HEK293 (cell line): ENCODE measurements around the gene DDO.

Source experiments
- CTCF ChIA-PET: fragments of 350-600 bp; formaldehyde crosslinking; extraction: SDS; loops from one replicate; lab custom pipeline; 2021; ENCODE audit warnings: antibody characterized with exemption; lab: Yijun Ruan, JAX
- POLR2A ChIA-PET: fragments of 300-600 bp; formaldehyde crosslinking; extraction: SDS; loops from one replicate; lab custom pipeline; 2020; ENCODE audit warnings: antibody characterized with exemption, inconsistent platforms; lab: Yijun Ruan, JAX
- H3K27ac ChIP-seq: fragments of 200-500 bp; sonication (Bioruptor generic); 2 replicates; pipeline ENCODE4 v1.5.1; 2014; ENCODE audit warnings: low read depth, low read length, control low read depth, inconsistent platforms; ENCODE audit errors: extremely low read depth
- H3K36me3 ChIP-seq, 2 experiments: fragments of 200-500 bp in 1 of 2; sonication (Bioruptor generic) in 1 of 2; 1 replicate in 1 of 2; 2 replicates in 1 of 2; pipeline ENCODE4 v1.5.1; 2014 to 2017; ENCODE audit warnings: inconsistent platforms in 2 of 2, low read length in 2 of 2; ENCODE audit not compliant: control insufficient read depth in 2 of 2, insufficient read depth in 1 of 2
- H3K4me1 ChIP-seq: fragments of 200-500 bp; sonication (Bioruptor generic); 2 replicates; pipeline ENCODE4 v1.5.1; 2014; ENCODE audit warnings: mild to moderate bottlenecking, low read length, inconsistent platforms; ENCODE audit not compliant: control insufficient read depth, insufficient read depth
- H3K4me3 ChIP-seq: 2 replicates; pipeline ENCODE4 v1.5.1; 2011; ENCODE audit warnings: low read depth, mild to moderate bottlenecking, control low read depth, low read length, moderate library complexity
- H3K9me3 ChIP-seq: fragments of 200-500 bp; sonication (Bioruptor generic); 2 replicates; pipeline ENCODE4 v1.5.1; 2014; ENCODE audit warnings: low read depth, low read length, inconsistent platforms; ENCODE audit not compliant: control insufficient read depth, insufficient read depth
- FEZF1 ChIP-seq: fragments of 450-650 bp; formaldehyde crosslinking; IDR thresholded peaks from 2 replicates; pipeline ENCODE4 v1.5.1; 2016; ENCODE audit warnings: missing biosample characterization, missing genetic modification characterization
- KLF16 ChIP-seq: fragments of 450-650 bp; formaldehyde crosslinking; IDR thresholded peaks from 2 replicates; pipeline ENCODE4 v1.5.1; 2017; ENCODE audit warnings: missing biosample characterization, missing genetic modification characterization
- MYNN ChIP-seq: fragments of 450-650 bp; formaldehyde crosslinking; IDR thresholded peaks from 2 replicates; pipeline ENCODE4 v1.5.1; 2016; ENCODE audit warnings: missing biosample characterization, missing genetic modification characterization, borderline replicate concordance
- OVOL3 ChIP-seq: fragments of 450-650 bp; formaldehyde crosslinking; IDR thresholded peaks from 2 replicates; pipeline ENCODE4 v1.5.1; 2016; ENCODE audit warnings: missing biosample characterization, missing genetic modification characterization
- ZBTB48 ChIP-seq: fragments of 450-650 bp; formaldehyde crosslinking; IDR thresholded peaks from 2 replicates; pipeline ENCODE4 v1.5.1; 2016; ENCODE audit warnings: missing biosample characterization, missing genetic modification characterization
- ZBTB8A ChIP-seq: fragments of 450-650 bp; formaldehyde crosslinking; IDR thresholded peaks from 2 replicates; pipeline ENCODE4 v1.5.1; 2016; ENCODE audit warnings: missing biosample characterization, missing genetic modification characterization
- ZNF155 ChIP-seq: fragments of 450-650 bp; formaldehyde crosslinking; IDR thresholded peaks from 2 replicates; pipeline ENCODE4 v1.5.1; 2016; ENCODE audit warnings: missing biosample characterization, missing genetic modification characterization
- ZNF18 ChIP-seq: fragments of 450-650 bp; formaldehyde crosslinking; IDR thresholded peaks from 2 replicates; pipeline ENCODE4 v1.5.1; 2016; ENCODE audit warnings: missing biosample characterization, missing genetic modification characterization
- ZNF311 ChIP-seq: fragments of 450-650 bp; formaldehyde crosslinking; IDR thresholded peaks from 2 replicates; pipeline ENCODE4 v1.5.1; 2017; ENCODE audit warnings: missing biosample characterization, missing genetic modification characterization, borderline replicate concordance
- ZNF324 ChIP-seq: fragments of 450-650 bp; formaldehyde crosslinking; IDR thresholded peaks from 2 replicates; pipeline ENCODE4 v1.5.1; 2016; ENCODE audit warnings: missing biosample characterization, missing genetic modification characterization
- ZNF394 ChIP-seq: fragments of 450-650 bp; formaldehyde crosslinking; IDR thresholded peaks from 2 replicates; pipeline ENCODE4 v1.5.1; 2016; ENCODE audit warnings: missing biosample characterization, missing genetic modification characterization, mild to moderate bottlenecking, moderate library complexity, borderline replicate concordance
- ZNF530 ChIP-seq: fragments of 450-650 bp; formaldehyde crosslinking; IDR thresholded peaks from 2 replicates; pipeline ENCODE4 v1.5.1; 2016; ENCODE audit warnings: low read depth, missing biosample characterization, missing genetic modification characterization
- ZNF555 ChIP-seq: fragments of 450-650 bp; formaldehyde crosslinking; conservative IDR thresholded peaks from 2 replicates; pipeline ENCODE4 v1.5.1; 2017; ENCODE audit warnings: missing biosample characterization, mild to moderate bottlenecking, missing genetic modification characterization, inconsistent platforms
- ZNF747 ChIP-seq: fragments of 450-650 bp; formaldehyde crosslinking; IDR thresholded peaks from 2 replicates; pipeline ENCODE4 v1.5.1; 2016; ENCODE audit warnings: missing biosample characterization, missing genetic modification characterization
- ZNF843 ChIP-seq: fragments of 450-650 bp; formaldehyde crosslinking; IDR thresholded peaks from 2 replicates; pipeline ENCODE4 v1.5.1; 2016; ENCODE audit warnings: missing biosample characterization, missing genetic modification characterization
- TF ChIP-seq, protein P1 (sequence below): fragments of 450-650 bp; formaldehyde crosslinking; IDR thresholded peaks from 2 replicates; pipeline ENCODE4 v1.5.1; 2016; ENCODE audit warnings: missing biosample characterization, missing genetic modification characterization
- TF ChIP-seq, protein P2 (sequence below): fragments of 450-650 bp; formaldehyde crosslinking; IDR thresholded peaks from 2 replicates; pipeline ENCODE4 v1.5.1; 2017; ENCODE audit warnings: missing biosample characterization, missing genetic modification characterization

The DDO gene

GRCh38 chr6:110366256-110366655, 49.1 kb downstream of the DDO start:
- POLR2A ChIA-PET: interaction anchor here (0.6 to 1.4 kb wide), 2 partner anchors 37 to 186 kb away, joined by 4 to 7 read pairs; partner anchors contain the start of genes CDC40 and WASF1
- Histone ChIP-seq H3K36me3 (no peaks in the 10 kb centered on the region), H3K27ac (no peak overlapping the region), H3K4me1 (no peaks in the 10 kb centered on the region), H3K4me3 (no peak overlapping the region), H3K9me3 (no peaks in the 10 kb centered on the region)
- CTCF ChIA-PET: interaction anchor here (0.6 to 2.5 kb wide), 4 partner anchors 14 to 81 kb away, joined by 3 to 12 read pairs (median 4); no protein-coding TSS in a partner anchor
- TF ChIP-seq ZBTB48 (tag by site-specific recombination): 0 out of 2 replicates have a peak, but pooled peaks have one; percentile 11
- 0 out of 2 replicates have a peak, but pooled peaks have one; percentile 43 for TF ChIP-seq ZNF18 (tag by site-specific recombination)
- no peak for TF ChIP-seq OVOL3 (tag by site-specific recombination)
- TF ChIP-seq, all 188 proteins: peak for 2

DNA sequence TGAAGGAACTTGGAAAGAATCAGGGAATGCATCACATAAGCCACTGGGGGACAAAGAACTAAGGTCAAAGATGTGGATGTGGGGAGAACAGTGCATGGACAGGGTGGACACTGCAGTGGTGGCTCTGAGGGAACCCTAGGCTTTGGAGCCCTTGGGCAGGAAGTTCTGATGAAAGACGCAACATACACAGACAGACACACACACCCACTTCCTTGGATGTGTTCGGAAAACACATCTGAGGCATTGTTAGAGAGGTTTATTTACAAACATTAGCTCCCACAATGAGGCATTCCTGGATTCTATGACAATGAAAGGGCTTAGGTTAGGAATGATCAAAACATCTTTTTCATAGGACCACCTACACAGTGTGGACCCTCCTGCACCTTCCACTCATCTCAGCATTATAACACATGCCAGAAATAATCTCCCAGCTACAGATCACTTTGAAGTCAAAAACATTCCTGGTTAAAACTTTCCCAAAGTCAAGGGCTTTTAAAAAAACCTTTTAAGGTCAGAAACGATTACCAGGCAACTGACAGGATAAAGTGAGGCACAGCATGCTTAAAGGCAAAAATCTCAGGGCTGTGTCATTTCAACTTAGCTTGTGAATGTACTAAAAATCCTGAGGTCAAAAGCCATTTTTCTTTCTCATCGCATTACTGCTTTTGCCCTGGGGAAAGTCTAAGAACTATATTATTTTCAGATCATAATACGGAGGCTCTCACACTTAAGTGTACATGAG, 50.8 kb downstream of the DDO start:
- no peak overlapping the region for H3K27ac ChIP-seq
- H3K4me1 ChIP-seq: no peaks in the 10 kb centered on the region
- H3K9me3 ChIP-seq: no peaks in the 10 kb centered on the region
- ChIA-PET POLR2A (interaction anchor here (0.6 kb wide), 1 partner anchor 389 kb away, joined by 3 read pairs; no protein-coding TSS in a partner anchor), CTCF (interaction anchor here (0.6 to 2.5 kb wide), 3 partner anchors 23 to 98 kb away, joined by 3 to 12 read pairs (median 4); no protein-coding TSS in a partner anchor)
- no peaks in the 10 kb centered on the region for H3K36me3 ChIP-seq
- no peak for TF ChIP-seq ZBTB8A (tag by site-specific recombination)
- TF ChIP-seq ZNF843 (tag by site-specific recombination): no peak
- no peak for TF ChIP-seq ZNF530 (tag by site-specific recombination)
- no peak for TF ChIP-seq ZNF311
- no peak for TF ChIP-seq ZNF747 (tag by site-specific recombination)
- TF ChIP-seq ZNF155 (tag by site-specific recombination): no peak
- TF ChIP-seq, protein P1, sequence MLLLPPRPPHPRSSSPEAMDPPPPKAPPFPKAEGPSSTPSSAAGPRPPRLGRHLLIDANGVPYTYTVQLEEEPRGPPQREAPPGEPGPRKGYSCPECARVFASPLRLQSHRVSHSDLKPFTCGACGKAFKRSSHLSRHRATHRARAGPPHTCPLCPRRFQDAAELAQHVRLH (tag by site-specific recombination): no peak
- TF ChIP-seq, protein P2, sequence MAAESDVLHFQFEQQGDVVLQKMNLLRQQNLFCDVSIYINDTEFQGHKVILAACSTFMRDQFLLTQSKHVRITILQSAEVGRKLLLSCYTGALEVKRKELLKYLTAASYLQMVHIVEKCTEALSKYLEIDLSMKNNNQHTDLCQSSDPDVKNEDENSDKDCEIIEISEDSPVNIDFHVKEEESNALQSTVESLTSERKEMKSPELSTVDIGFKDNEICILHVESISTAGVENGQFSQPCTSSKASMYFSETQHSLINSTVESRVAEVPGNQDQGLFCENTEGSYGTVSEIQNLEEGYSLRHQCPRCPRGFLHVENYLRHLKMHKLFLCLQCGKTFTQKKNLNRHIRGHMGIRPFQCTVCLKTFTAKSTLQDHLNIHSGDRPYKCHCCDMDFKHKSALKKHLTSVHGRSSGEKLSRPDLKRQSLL (tag by site-specific recombination): no peak
- TF ChIP-seq FEZF1 (tag by site-specific recombination): no peak
- no peak for TF ChIP-seq MYNN (tag by site-specific recombination)
- TF ChIP-seq ZNF394 (tag by site-specific recombination): no peak
- no peak overlapping the region for H3K4me3 ChIP-seq

GRCh38 chr6:110363748-110364147, 51.6 kb downstream of the DDO start:
- no peak for TF ChIP-seq KLF16 (tag by site-specific recombination)
- peak; percentile 11; the same call in 1 of the 2 replicates for TF ChIP-seq ZNF555 (tag by site-specific recombination)
- no peak for TF ChIP-seq ZNF324 (tag by site-specific recombination)
- Histone ChIP-seq H3K27ac (no peak overlapping the region), H3K4me1 (no peaks in the 10 kb centered on the region), H3K9me3 (no peaks in the 10 kb centered on the region), H3K36me3 (no peaks in the 10 kb centered on the region), H3K4me3 (no peak overlapping the region)
- POLR2A ChIA-PET: no interaction called here
- CTCF ChIA-PET: interaction anchor here (0.6 kb wide), 1 partner anchor 97 kb away, joined by 3 read pairs; no protein-coding TSS in a partner anchor
